Astrocyte of the cerebellum (primary cell): ENCODE data around the gene GAPDHS.

ENCODE experiments used
- DNase-seq: peaks from one replicate; pipeline ENCODE4 v3.0.0-alpha.2; 2011; ENCODE audit warnings: low read depth
- H3K4me3 ChIP-seq: 2 replicates; pipeline ENCODE4 v1.5.1; 2011; ENCODE audit warnings: mild to moderate bottlenecking, low read depth, low read length, moderate library complexity
- CTCF ChIP-seq: IDR thresholded peaks from 2 replicates; pipeline ENCODE4 v1.5.1; 2012; ENCODE audit warnings: low read length, low read depth, moderate library complexity, mild to moderate bottlenecking; ENCODE audit errors: missing control alignments
- in situ Hi-C: cut with HindIII; loops from 2 replicates; pipeline ENCODE4 v1.10.0; 2017; ENCODE audit warnings: low sequenced_read_pairs

GAPDHS gene

DNA sequence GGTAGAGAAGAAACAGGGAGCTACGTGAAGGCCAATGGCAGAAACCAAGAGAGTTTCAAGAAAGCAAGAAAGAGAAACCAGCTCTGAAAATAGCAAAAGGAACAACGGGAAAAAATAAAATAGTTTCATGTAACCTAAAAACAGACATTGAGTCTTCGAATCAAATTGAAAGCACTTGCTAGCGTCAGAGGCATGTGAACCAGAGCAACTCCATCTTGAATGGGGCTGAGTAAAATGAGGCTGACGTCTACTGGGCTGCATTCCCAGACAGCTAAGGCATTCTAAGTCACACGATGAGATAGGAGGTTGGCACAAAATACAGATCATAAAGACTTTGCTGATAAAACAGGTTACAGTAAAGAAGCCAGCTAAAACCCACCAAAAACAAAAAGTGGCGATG is 45.5 kb downstream of the GAPDHS start:
- in situ Hi-C loops = no loop called here
- no peak for TF ChIP-seq CTCF
- no peak overlapping the region for H3K4me3 ChIP-seq
- no peak for DNase-seq

DNA sequence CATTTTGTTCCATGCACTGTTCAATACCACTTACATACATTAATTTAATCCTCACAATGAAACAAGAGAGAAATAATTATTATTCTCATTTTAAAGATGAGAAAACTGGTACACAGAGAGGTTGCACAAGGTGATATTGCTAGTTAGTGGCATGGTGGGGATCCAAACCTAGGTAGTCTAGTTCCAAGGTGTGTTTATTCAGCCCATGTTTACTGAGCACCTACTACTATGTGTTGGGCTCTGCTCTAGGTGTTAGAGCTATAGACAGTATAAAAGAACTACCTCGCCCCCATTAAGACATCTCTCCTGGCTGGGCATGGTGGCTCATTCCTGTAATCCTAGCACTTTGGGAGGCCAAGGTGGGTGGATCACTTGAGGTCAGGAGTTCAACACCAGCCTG is 49.5 kb downstream of the GAPDHS start:
- H3K4me3 ChIP-seq = no peak overlapping the region
- no peak for DNase-seq
- in situ Hi-C loops = no loop called here
- TF ChIP-seq CTCF = no peak

DNA sequence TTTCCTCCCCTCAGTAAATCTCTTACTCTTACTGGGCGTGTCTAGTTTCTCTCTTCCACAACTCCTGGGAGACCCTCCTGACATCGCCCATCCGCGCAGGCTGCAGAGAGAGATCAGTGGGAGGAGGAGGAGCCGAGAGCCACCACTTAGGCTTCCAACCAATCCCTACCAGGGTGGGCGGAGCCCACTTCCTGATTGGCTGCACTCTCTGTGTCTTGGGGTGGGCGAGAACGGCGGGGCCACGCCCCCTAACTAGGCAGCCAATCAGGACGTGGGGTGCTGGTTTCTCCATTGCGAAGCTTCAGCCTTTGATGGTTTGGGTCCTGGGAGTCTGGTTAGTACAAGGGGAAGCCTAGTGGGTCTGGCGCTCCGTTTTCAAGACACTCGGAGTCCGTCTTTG is 52.6 kb downstream of the GAPDHS start, which contains the start of gene PMIS2:
TSS of gene PMIS2 (plus strand) at position 326 of the 400 bp plus-strand sequence. CDS start 87 bp downstream, outside the sequence.
- no peak for DNase-seq

DNA sequence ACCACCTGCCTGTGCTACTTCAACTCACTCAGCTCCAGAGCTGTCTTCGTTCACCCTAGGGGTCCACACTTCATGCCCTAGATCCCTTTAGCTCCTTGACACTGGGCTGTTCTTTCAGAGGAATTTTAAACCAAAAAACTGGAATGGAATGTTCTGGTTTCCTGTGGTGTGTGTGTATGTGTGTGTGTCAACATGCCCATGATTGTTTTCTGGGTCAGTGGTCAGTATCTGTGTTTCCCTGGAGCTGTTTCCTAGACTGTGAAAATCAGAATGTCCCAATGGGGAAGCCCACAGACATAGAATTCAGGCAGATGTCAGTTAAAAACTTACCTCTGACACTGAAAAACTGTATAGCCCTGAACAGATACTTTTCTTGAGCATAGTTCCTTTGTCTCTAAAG is 54.1 kb downstream of the GAPDHS start:
- in situ Hi-C loops = no loop called here
- H3K4me3 ChIP-seq = no peak overlapping the region
- no peak for TF ChIP-seq CTCF
- peak; percentile 11 for DNase-seq

More for the DNA sequence above, 52.6 kb downstream of the GAPDHS start, which contains the start of gene PMIS2:
- in situ Hi-C loops = no loop called here
- no peak for TF ChIP-seq CTCF
- H3K4me3 ChIP-seq = no peak within 1 kb of the TSS

DNA sequence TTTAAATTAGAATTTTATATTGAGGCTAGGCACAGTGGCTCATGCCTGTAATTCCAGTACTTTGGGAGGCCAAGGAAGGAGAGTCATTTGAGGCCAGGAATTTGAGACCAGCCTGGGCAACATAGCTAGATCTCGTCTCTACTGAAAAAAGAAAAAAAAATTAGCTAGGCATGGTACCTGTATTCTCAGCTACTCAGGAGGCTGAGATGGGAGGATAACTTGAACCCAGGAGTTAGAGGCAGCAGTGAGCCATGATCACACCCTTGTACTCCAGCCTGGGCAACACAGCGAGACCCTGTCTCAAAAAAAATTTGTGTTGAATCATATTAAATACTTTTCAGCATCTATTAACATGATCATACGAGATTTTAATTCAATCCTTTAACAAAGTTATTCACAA is 57.6 kb downstream of the GAPDHS start:
- H3K4me3 ChIP-seq = no peak overlapping the region
- no peak for DNase-seq
- in situ Hi-C loops = no loop called here
- TF ChIP-seq CTCF = no peak

- DNase-seq = no peak
- TF ChIP-seq CTCF = peak; percentile 29
Measured at GRCh38 chr19:35592226-35592625, 59.0 kb downstream of the GAPDHS start.

More at GRCh38 chr19:35592226-35592625, 59.0 kb downstream of the GAPDHS start:
- in situ Hi-C loops = no loop called here
- no peak overlapping the region for H3K4me3 ChIP-seq
